K562 (cell line): Measurements from ENCODE around the gene FOXN3. TPM values are rescaled to one million over a fixed set of nuclear protein-coding genes. Genes with fewer than 3 reads are reported as not detected.

Experiments used
- ATAC-seq: fragments of 200-7000 bp; cut with Tn5 transposase; 3 replicates; pipeline ENCODE4 v1.9.1; 2020; ENCODE audit warnings: moderate library complexity
- BruUV-seq: library from RNA; stranded (reverse); fragments of 400-500 nt; replicated peaks from 2 replicates; lab custom pipeline; 2021; lab: Mats Ljungman, UMichigan
- CTCF ChIA-PET: fragments of 300-600 bp; formaldehyde crosslinking; extraction: SDS; loops from one replicate; lab custom pipeline; 2021; ENCODE audit warnings: low intra/inter-chr PET ratio; lab: Yijun Ruan, JAX
- POLR2A ChIA-PET: fragments of 300-600, 350-650 bp; sonication (Branson Sonifier 250); formaldehyde crosslinking; extraction: SDS; loops from one replicate; lab custom pipeline; 2021; ENCODE audit warnings: antibody characterized with exemption, inconsistent platforms; lab: Yijun Ruan, JAX
- DNase-seq, 4 experiments: peaks; one replicate each; pipeline versions ENCODE4 v3.0.0 to v3.0.0-alpha.2; 2011 to 2018; ENCODE audit warnings: low spot score in 3 of 4, mixed read lengths in 3 of 4; ENCODE audit errors: extremely low read depth in 1 of 4
- FAIRE-seq: peaks from 2 replicates; lab custom pipeline; 2011; peaks lifted over from hg19 to GRCh38; lab: Jason Lieb, UNC
- H2AFZ ChIP-seq: 2 replicates; pipeline ENCODE4 v1.6.0; 2011; ENCODE audit warnings: low read depth, low read length, control low read depth, inconsistent platforms
- H3K27ac ChIP-seq: fragments of 200-600 bp; 3 replicates; pipeline ENCODE4 v1.8.0; 2011; ENCODE audit warnings: low read depth, mild to moderate bottlenecking, control low read depth, inconsistent platforms, low read length, moderate library complexity, mixed read lengths; ENCODE audit errors: extremely low read depth
- H3K27me3 ChIP-seq, 2 experiments: fragments of 300-600 bp in 1 of 2; 2 replicates in 1 of 2; 3 replicates in 1 of 2; pipeline versions ENCODE4 v1.6.0 to v1.8.0; 2011; ENCODE audit warnings: inconsistent platforms in 2 of 2, low read length in 2 of 2, mild to moderate bottlenecking in 1 of 2, mixed read lengths in 1 of 2, moderate library complexity in 1 of 2; ENCODE audit not compliant: control insufficient read depth in 2 of 2, insufficient read depth in 2 of 2
- H3K36me3 ChIP-seq: fragments of 300-600 bp; 3 replicates; pipeline ENCODE4 v1.8.0; 2011; ENCODE audit warnings: mild to moderate bottlenecking, low read length, inconsistent platforms; ENCODE audit not compliant: control insufficient read depth, insufficient read depth
- H3K4me1 ChIP-seq, 2 experiments: fragments of 200-600 bp in 1 of 2; replicated peaks in 1 of 2; 2 replicates in 1 of 2; 3 replicates in 1 of 2; pipeline versions ENCODE4 v1.5.1 to v1.8.0; 2011; ENCODE audit warnings: inconsistent platforms in 2 of 2, low read length in 2 of 2, mild to moderate bottlenecking in 1 of 2, mixed read lengths in 1 of 2, moderate library complexity in 1 of 2; ENCODE audit not compliant: control insufficient read depth in 2 of 2, insufficient read depth in 2 of 2
- H3K4me2 ChIP-seq: 2 replicates; pipeline ENCODE4 v1.6.1; 2011; ENCODE audit warnings: low read length, control low read depth, inconsistent platforms, mixed read lengths; ENCODE audit not compliant: insufficient read depth
- H3K4me3 ChIP-seq: fragments of 200-600 bp; sonication (generic), shearing (Covaris generic); 2 replicates; pipeline ENCODE4 v1.5.1; 2016; ENCODE audit warnings: control low read depth, inconsistent platforms
- H3K79me2 ChIP-seq: fragments of 200-600 bp; 3 replicates; pipeline ENCODE4 v1.8.0; 2011; ENCODE audit warnings: low read length, inconsistent platforms; ENCODE audit not compliant: control insufficient read depth, insufficient read depth
- H3K9ac ChIP-seq, 2 experiments: 2 replicates each; pipeline versions ENCODE4 v1.6.0 to v1.6.1; 2011; ENCODE audit warnings: low read depth in 2 of 2, low read length in 2 of 2, control low read depth in 1 of 2, inconsistent platforms in 1 of 2, mild to moderate bottlenecking in 1 of 2, mixed read lengths in 1 of 2; ENCODE audit not compliant: insufficient read depth in 1 of 2
- H3K9me1 ChIP-seq: one replicate; pipeline ENCODE4 v1.6.0; 2011; ENCODE audit warnings: inconsistent platforms, mild to moderate bottlenecking, low read length, moderate library complexity; ENCODE audit not compliant: control insufficient read depth, insufficient read depth
- H3K9me3 ChIP-seq: replicated peaks from 2 replicates; pipeline ENCODE4 v1.5.1; 2011; ENCODE audit warnings: low read depth, low read length, inconsistent platforms; ENCODE audit not compliant: control insufficient read depth, insufficient read depth
- H4K20me1 ChIP-seq: replicated peaks from 2 replicates; pipeline ENCODE4 v1.6.1; 2011; ENCODE audit warnings: low read length, inconsistent platforms, mixed read lengths; ENCODE audit not compliant: control insufficient read depth, insufficient read depth
- AFF1 ChIP-seq, 2 experiments: fragments of 450-650 bp; IDR thresholded peaks; 2 replicates each; pipeline ENCODE4 v1.6.1; 2018; ENCODE audit warnings: mild to moderate bottlenecking in 2 of 2, low read depth in 1 of 2; ENCODE audit not compliant: partially characterized antibody in 2 of 2
- ARID1B ChIP-seq: fragments of 450-650 bp; IDR thresholded peaks from 2 replicates; pipeline ENCODE4 v1.6.1; 2016; ENCODE audit warnings: antibody characterized with exemption, mild to moderate bottlenecking, inconsistent platforms
- CBX8 ChIP-seq: fragments of 200-600 bp; sonication (generic); IDR thresholded peaks from 2 replicates; pipeline ENCODE4 v1.6.1; 2012; ENCODE audit warnings: borderline replicate concordance, mixed run types, low read depth, mild to moderate bottlenecking, moderate library complexity, mixed read lengths, low read length, control low read depth, inconsistent platforms; ENCODE audit not compliant: poor library complexity, severe bottlenecking; ENCODE audit errors: extremely low read depth
- FOXM1 ChIP-seq, 2 experiments: fragments of 450-650 bp in 1 of 2; sonication (generic) in 1 of 2; formaldehyde crosslinking in 1 of 2; IDR thresholded peaks; 2 replicates each; pipeline versions ENCODE4 v1.6.1 to v1.9.0; 2017 to 2022; ENCODE audit warnings: low read depth in 2 of 2, mild to moderate bottlenecking in 2 of 2, missing genetic modification reagents in 1 of 2, moderate library complexity in 1 of 2
- NR2C1 ChIP-seq, 2 experiments: fragments of 450-650 bp; IDR thresholded peaks; 2 replicates each; pipeline ENCODE4 v1.6.1; 2017; ENCODE audit warnings: mild to moderate bottlenecking in 2 of 2, antibody characterized with exemption in 1 of 2, inconsistent platforms in 1 of 2, missing compliant biosample characterization in 1 of 2, missing genetic modification characterization in 1 of 2
- NR2C2 ChIP-seq, 2 experiments: fragments of 200-800 bp in 1 of 2; sonication (Bioruptor generic) in 1 of 2; sonication (generic) in 1 of 2; formaldehyde crosslinking in 1 of 2; IDR thresholded peaks; 2 replicates each; pipeline versions ENCODE4 v1.6.1 to v1.8.0; 2016 to 2022; ENCODE audit warnings: mild to moderate bottlenecking in 1 of 2, missing compliant biosample characterization in 1 of 2, missing genetic modification characterization in 1 of 2, missing genetic modification reagents in 1 of 2
- ZBTB7A ChIP-seq: IDR thresholded peaks from 2 replicates; pipeline ENCODE4 v1.6.1; 2011; ENCODE audit warnings: low read depth, mild to moderate bottlenecking, low read length, moderate library complexity, borderline replicate concordance; ENCODE audit not compliant: control insufficient read depth
- ZEB2 ChIP-seq: fragments of 450-650 bp; IDR thresholded peaks from 2 replicates; pipeline ENCODE4 v1.6.1; 2016
- ZNF589 ChIP-seq: fragments of 200-800 bp; sonication (Bioruptor generic); IDR thresholded peaks from 2 replicates; pipeline ENCODE4 v1.6.1; 2016; ENCODE audit warnings: low read depth, missing genetic modification characterization, missing compliant biosample characterization
- WGBS: fragments of 100-300 bp; shearing (Covaris generic); methylation state at CpG from one replicate; pipeline ENCODE4 v1.1.6; 2016; ENCODE audit warnings: low coverage, mixed read lengths; ENCODE audit not compliant: insufficient coverage; ENCODE audit errors: missing lambda C conversion rate; 5-methylcytosine and 5-hydroxymethylcytosine counted together
- in situ Hi-C: fragments of 300-500 bp; cut with MboI; formaldehyde crosslinking; loops from 4 replicates; pipeline ENCODE4 v1.15.0; 2018; ENCODE audit warnings: inconsistent platforms, mixed read lengths
- intact Hi-C: fragments of 100-400 bp; cut with micrococcal nuclease; formaldehyde crosslinking; loops from 2 replicates; pipeline ENCODE4 v1.14.2; 2022
- polyA plus RNA-seq, 8 experiments: library from polyadenylated mRNA; depleted of rRNA in 4 of 8; stranded (reverse) in 5 of 8; unstranded in 3 of 8; fragments of >200 nt; fragmentation: Nextera tagmentation in 2 of 8; fragmentation: Illumina TruSeq in 1 of 8; extraction: Ambion mirVana in 2 of 8; extraction: Trizol in 1 of 8; gene quantifications; 2 replicates each; pipeline versions ENCODE4 v1.2.1 to v1.2.3, GENCODE V29; 2011 to 2014; ENCODE audit warnings: inconsistent platforms in 1 of 8, missing spikeins in 1 of 8
- total RNA-seq, 7 experiments: library from RNA; depleted of rRNA in 6 of 7; stranded (reverse); fragments of >200 nt in 6 of 7; fragmentation: Illumina TruSeq in 2 of 7; extraction: Trizol in 2 of 7; gene quantifications; 2 replicates each; pipeline versions ENCODE4 v1.2.1 to v1.2.3, GENCODE V29; 2011 to 2021; ENCODE audit warnings: low replicate concordance in 1 of 7

The FOXN3 gene
- total and polyA plus RNA-seq, 9 of the 15 experiments (the other 6 are each of a cell fraction or from before 2014, with no cell fraction given): 0.07 to 1.3 (median 0.40) TPM

- Histone ChIP-seq H3K36me3 (no peaks in the 10 kb centered on the region), H3K9ac (no peak overlapping the region), H3K4me3 (no peak overlapping the region), H3K9me3 (no peaks in the 10 kb centered on the region), H3K27me3 (peaks cover 0 to 4% of the 10 kb centered on the region in 2 experiments; a peak in 1 of 5 replicates), H4K20me1 (no peaks in the 10 kb centered on the region), H3K9me1 (no peaks in the 10 kb centered on the region), H3K27ac (no peak overlapping the region), H3K4me1 (no peaks in the 10 kb centered on the region; a peak in 1 of 5 replicates), H3K4me2 (no peak overlapping the region), H2AFZ (no peak overlapping the region), H3K79me2 (no peaks in the 10 kb centered on the region)
- POLR2A ChIA-PET: no interaction called here
- CTCF ChIA-PET: no interaction called here
- ATAC-seq (no peak), FAIRE-seq (no peak), DNase-seq (no peak)
- BruUV-seq: no TSS peak
- intact Hi-C loops: no loop called here
- in situ Hi-C loops: no loop called here
- 12% methylated on average over 3 of the region's 3 CpGs for WGBS
- TF ChIP-seq NR2C1 (IDR thresholded peaks at IDR 0.05) (peak; percentile 69), NR2C1 (tag; IDR thresholded peaks at IDR 0.05) (peak; percentile 90), FOXM1 (IDR thresholded peaks at IDR 0.05; ENCODE audit: low read depth) (no peak), FOXM1 (CRISPR knock-in tag; IDR thresholded peaks at IDR 0.05; ENCODE audit: low read depth) (no peak), CBX8 (no peak), NR2C2 (CRISPR knock-in tag; IDR thresholded peaks at IDR 0.05) (peak; percentile 42; the same call in 1 of the 2 replicates), NR2C2 (tag; IDR thresholded peaks at IDR 0.05) (peak; percentile 58), ZBTB7A (no peak), ARID1B (no peak), AFF1 (IDR thresholded peaks at IDR 0.05; ENCODE audit: low read depth in 1 of 2, partially characterized antibody in 2 of 2) (no peak), ZNF589 (CRISPR knock-in tag) (no peak), ZEB2 (no peak)
These were observed 273.4 kb downstream of the FOXN3 start for GRCh38 chr14:89143595-89143994.
